Nephron (organoid): Measurements from ENCODE around the gene CLDN12.

Experiments
- H3K27ac Mint-ChIP-seq, 3 experiments: 2 replicates each; pipeline ENCODE4 v1.8.0; 2020; ENCODE audit warnings: mixed read lengths in 3 of 3, mild to moderate bottlenecking in 2 of 3, moderate library complexity in 1 of 3
- H3K27me3 Mint-ChIP-seq: 2 replicates; pipeline ENCODE4 v1.8.0; 2021; ENCODE audit warnings: low read depth, mild to moderate bottlenecking, moderate library complexity, mixed read lengths
- H3K36me3 Mint-ChIP-seq: 2 replicates; pipeline ENCODE4 v1.8.0; 2020; ENCODE audit warnings: low read depth, mixed read lengths
- H3K4me1 Mint-ChIP-seq: 2 replicates; pipeline ENCODE4 v1.8.0; 2020; ENCODE audit warnings: mixed read lengths
- H3K4me3 Mint-ChIP-seq, 3 experiments: 2 replicates each; pipeline ENCODE4 v1.8.0; 2020; ENCODE audit warnings: mild to moderate bottlenecking in 3 of 3, mixed read lengths in 3 of 3, moderate library complexity in 2 of 3
- H3K9me3 Mint-ChIP-seq: 2 replicates; pipeline ENCODE4 v1.8.0; 2020; ENCODE audit warnings: mixed read lengths
- TF ChIP-seq, protein P1 (sequence below), 3 experiments: fragments of 200-600 bp; sonication (generic); IDR thresholded peaks; one replicate each; pipeline ENCODE4 v1.5.0; 2021; ENCODE audit warnings: antibody characterized with exemption in 3 of 3; ENCODE audit not compliant: unreplicated experiment in 3 of 3

The CLDN12 gene

GRCh38 chr7:90421651-90422050, 18.4 kb downstream of the CLDN12 start:
- H3K4me1 Mint-ChIP-seq = no peaks in the 10 kb centered on the region

GRCh38 chr7:90424720-90425119, 21.5 kb downstream of the CLDN12 start:
- Mint-ChIP-seq H3K27ac (no peak overlapping the region), H3K27me3 (no peaks in the 10 kb centered on the region), H3K36me3 (no peaks in the 10 kb centered on the region), H3K9me3 (no peaks in the 10 kb centered on the region), H3K4me3 (no peak overlapping the region), H3K4me1 (no peaks in the 10 kb centered on the region)
- TF ChIP-seq, protein P1, sequence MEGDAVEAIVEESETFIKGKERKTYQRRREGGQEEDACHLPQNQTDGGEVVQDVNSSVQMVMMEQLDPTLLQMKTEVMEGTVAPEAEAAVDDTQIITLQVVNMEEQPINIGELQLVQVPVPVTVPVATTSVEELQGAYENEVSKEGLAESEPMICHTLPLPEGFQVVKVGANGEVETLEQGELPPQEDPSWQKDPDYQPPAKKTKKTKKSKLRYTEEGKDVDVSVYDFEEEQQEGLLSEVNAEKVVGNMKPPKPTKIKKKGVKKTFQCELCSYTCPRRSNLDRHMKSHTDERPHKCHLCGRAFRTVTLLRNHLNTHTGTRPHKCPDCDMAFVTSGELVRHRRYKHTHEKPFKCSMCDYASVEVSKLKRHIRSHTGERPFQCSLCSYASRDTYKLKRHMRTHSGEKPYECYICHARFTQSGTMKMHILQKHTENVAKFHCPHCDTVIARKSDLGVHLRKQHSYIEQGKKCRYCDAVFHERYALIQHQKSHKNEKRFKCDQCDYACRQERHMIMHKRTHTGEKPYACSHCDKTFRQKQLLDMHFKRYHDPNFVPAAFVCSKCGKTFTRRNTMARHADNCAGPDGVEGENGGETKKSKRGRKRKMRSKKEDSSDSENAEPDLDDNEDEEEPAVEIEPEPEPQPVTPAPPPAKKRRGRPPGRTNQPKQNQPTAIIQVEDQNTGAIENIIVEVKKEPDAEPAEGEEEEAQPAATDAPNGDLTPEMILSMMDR (IDR thresholded peaks at IDR 0.05; ENCODE audit: unreplicated experiment in 3 of 3) = no peak

More at GRCh38 chr7:90421651-90422050, 18.4 kb downstream of the CLDN12 start:
- no peak overlapping the region for H3K27ac Mint-ChIP-seq
- no peaks in the 10 kb centered on the region for H3K36me3 Mint-ChIP-seq
- TF ChIP-seq, protein P1 (IDR thresholded peaks at IDR 0.05; ENCODE audit: unreplicated experiment in 3 of 3) = no peak
- no peaks in the 10 kb centered on the region for H3K9me3 Mint-ChIP-seq
- no peaks in the 10 kb centered on the region for H3K27me3 Mint-ChIP-seq
- H3K4me3 Mint-ChIP-seq = no peak overlapping the region

GRCh38 chr7:90425376-90425775, 22.1 kb downstream of the CLDN12 start:
- Mint-ChIP-seq H3K36me3 (no peaks in the 10 kb centered on the region), H3K27ac (no peak overlapping the region), H3K4me1 (peaks cover 3% of the 10 kb centered on the region), H3K4me3 (no peak overlapping the region), H3K27me3 (no peaks in the 10 kb centered on the region), H3K9me3 (no peaks in the 10 kb centered on the region)
- TF ChIP-seq, protein P1 (IDR thresholded peaks at IDR 0.05; ENCODE audit: unreplicated experiment in 3 of 3) = no peak

- TF ChIP-seq, protein P1 (IDR thresholded peaks at IDR 0.05; ENCODE audit: unreplicated experiment in 3 of 3) = no peak
Measured at GRCh38 chr7:90430614-90431460, 27.6 kb downstream of the CLDN12 start.

DNA sequence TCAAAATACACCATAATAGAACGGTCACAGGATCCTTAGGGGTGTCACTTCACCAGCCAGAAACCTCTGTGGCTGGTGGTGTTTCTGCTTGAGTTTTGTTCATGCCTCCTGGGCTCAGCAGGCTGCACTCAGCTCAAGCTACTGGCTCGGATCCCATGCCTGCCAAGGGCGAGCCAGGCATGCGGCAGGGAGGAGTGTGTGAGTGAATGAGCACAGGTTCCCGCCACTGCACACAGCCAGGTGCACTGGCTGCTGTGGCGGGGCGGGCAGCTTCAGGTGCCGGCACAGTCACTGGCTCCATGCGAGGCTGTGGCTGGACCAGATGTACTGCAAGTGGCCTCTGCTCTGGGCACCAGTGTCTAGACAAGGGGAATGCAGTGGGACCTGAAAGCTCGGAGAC, 29.5 kb downstream of the CLDN12 start:
- no peaks in the 10 kb centered on the region for H3K27me3 Mint-ChIP-seq
- H3K4me1 Mint-ChIP-seq = peaks cover 15% of the 10 kb centered on the region
- H3K27ac Mint-ChIP-seq = no peak overlapping the region
- peaks cover 39% of the 10 kb centered on the region for H3K9me3 Mint-ChIP-seq
- TF ChIP-seq, protein P1 (IDR thresholded peaks at IDR 0.05; ENCODE audit: unreplicated experiment in 3 of 3) = no peak
- no peak overlapping the region for H3K4me3 Mint-ChIP-seq
- H3K36me3 Mint-ChIP-seq = peaks cover 3% of the 10 kb centered on the region

More at GRCh38 chr7:90430614-90431460, 27.6 kb downstream of the CLDN12 start:
- peaks cover 25% of the 10 kb centered on the region for H3K9me3 Mint-ChIP-seq
- no peak overlapping the region for H3K4me3 Mint-ChIP-seq
- H3K4me1 Mint-ChIP-seq = peaks cover 15% of the 10 kb centered on the region
- peaks cover 3% of the 10 kb centered on the region for H3K36me3 Mint-ChIP-seq
- H3K27me3 Mint-ChIP-seq = no peaks in the 10 kb centered on the region
- H3K27ac Mint-ChIP-seq = peak overlapping the region; percentile 25 to 79 (median 76)

DNA sequence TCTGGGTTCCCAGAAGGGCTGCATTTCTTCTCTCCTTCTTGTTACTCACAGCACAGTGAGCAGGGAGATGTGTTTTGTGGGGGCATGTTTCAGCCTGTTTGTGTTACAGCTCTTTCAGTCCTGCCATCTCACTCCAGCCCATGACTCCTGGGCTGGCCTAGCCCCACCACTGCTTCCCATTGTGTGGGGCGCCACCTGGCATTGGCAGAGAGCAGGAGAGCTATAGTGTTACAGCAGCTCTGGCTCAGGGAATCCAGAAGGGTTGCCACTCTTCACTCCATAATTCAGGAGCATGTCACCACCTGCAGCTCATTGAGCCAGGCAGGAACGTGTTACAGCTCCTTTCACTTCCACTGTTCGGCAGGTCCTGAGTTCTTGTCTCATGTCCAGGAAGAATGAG, 30.0 kb downstream of the CLDN12 start:
- TF ChIP-seq, protein P1 (IDR thresholded peaks at IDR 0.05; ENCODE audit: unreplicated experiment in 3 of 3) = no peak
- peaks cover 41% of the 10 kb centered on the region for H3K9me3 Mint-ChIP-seq
- peaks cover 3% of the 10 kb centered on the region for H3K36me3 Mint-ChIP-seq
- no peak overlapping the region for H3K27ac Mint-ChIP-seq
- H3K4me3 Mint-ChIP-seq = no peak overlapping the region
- H3K4me1 Mint-ChIP-seq = peaks cover 15% of the 10 kb centered on the region
- no peaks in the 10 kb centered on the region for H3K27me3 Mint-ChIP-seq
